ENCODE results near the gene RBM4. TPM values are rescaled to one million over a fixed set of nuclear protein-coding genes. Genes with fewer than 3 reads are reported as not detected.

RBM4 gene
- total and polyA plus RNA-seq, 4 donors, result 36.9 to 59.2 (median 46.4) TPM

DNA sequence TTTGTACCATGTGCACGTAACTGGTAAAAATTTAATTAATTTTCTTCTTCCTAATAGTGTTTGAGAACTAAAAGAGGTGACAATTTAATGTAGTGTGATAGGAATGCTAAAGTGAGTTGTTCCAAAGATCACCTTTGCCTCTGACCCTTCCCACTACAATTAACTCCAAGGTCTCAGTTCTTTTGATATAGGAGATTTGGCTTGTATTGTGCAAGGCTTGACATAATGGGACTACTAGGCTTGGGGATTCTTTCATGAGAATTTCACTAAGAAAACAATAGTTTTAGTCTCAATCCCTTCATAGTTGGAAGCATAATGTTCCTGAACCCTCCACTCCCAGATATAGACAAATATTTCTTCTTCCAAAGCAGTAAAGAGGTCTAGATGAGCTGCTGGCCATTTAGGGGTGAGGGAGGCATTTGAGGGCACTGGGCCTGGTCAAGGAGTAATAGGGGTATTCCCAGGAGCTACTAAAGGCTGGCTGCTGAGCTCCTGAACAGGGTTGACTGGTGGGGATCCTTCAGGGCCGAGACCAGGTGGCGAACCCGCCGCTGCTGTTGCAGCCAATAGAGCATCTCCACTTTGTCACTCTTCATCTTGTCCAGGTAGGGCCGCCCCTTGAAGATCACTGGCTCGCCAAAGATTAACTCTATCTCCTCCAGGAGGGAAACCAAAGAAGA, 48.4 kb upstream of the RBM4 start:
- H3K9me3 ChIP-seq (ENCODE audit: control insufficient read depth in 4 of 4, low read length in 3 of 4), result no peaks in the 10 kb centered on the region
- H3K4me1 ChIP-seq (ENCODE audit: control insufficient read depth in 4 of 4, insufficient read depth in 4 of 4, low read length in 3 of 4), result peaks cover 13 to 31% (median 24%) of the 10 kb centered on the region in 4 donors
- no peak overlapping the region for H3K4me3 ChIP-seq (ENCODE audit: low read depth in 1 of 3, low read length in 3 of 3)
- TF ChIP-seq SP1 (IDR thresholded peaks at IDR 0.05) (no peak), EGR1 (IDR thresholded peaks at IDR 0.05; ENCODE audit: low read depth in 2 of 2) (no peak), JUND (IDR thresholded peaks at IDR 0.05) (no peak), TAF1 (conservative IDR thresholded peaks at IDR 0.05) (no peak), HNF4A (conservative IDR thresholded peaks at IDR 0.05) (no peak)
- no peaks in the 10 kb centered on the region for H3K36me3 ChIP-seq (ENCODE audit: control insufficient read depth in 4 of 4, insufficient read depth in 3 of 4, low read depth in 1 of 4, low read length in 3 of 4)
- no peaks in the 10 kb centered on the region for H3K27me3 ChIP-seq (ENCODE audit: control insufficient read depth in 4 of 4, insufficient read depth in 4 of 4, low read length in 3 of 4)
- no peak for DNase-seq (ENCODE audit: low spot score)
- no peak overlapping the region for H3K9ac ChIP-seq (ENCODE audit: low read depth in 1 of 2, low read length in 2 of 2)
- 96% methylated on average over 7 of the region's 7 CpGs for WGBS
- H3K27ac ChIP-seq (ENCODE audit: low read depth in 1 of 2, low read length in 2 of 2), result no peak overlapping the region

DNA sequence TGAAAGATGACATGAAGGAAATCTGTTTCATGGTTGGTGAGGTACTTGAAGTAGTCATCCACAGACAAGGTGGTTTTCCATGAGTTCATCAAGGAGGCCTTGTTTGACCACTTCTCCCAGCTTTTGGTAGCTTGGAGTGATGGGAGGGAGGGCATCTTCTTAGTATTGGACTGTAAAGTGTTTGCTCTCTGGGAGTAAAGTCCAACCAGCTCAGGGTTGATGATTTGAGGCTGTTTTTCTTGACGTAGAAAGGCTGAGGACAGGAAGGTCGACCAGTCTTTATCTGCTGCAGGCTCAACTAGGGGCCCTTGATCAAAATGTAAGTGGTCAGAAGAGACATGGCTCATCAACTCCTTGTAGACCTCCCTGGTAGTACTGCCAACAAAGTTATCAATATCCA, 47.3 kb upstream of the RBM4 start:
- peak; percentile 89 to 93 for TF ChIP-seq HNF4A (conservative IDR thresholded peaks at IDR 0.05)
- TF ChIP-seq RAD21 (IDR thresholded peaks at IDR 0.05), result peak in 1 of 2 donors; percentile 13
- TF ChIP-seq RXRA (IDR thresholded peaks at IDR 0.05), result peak in 1 of 2 donors; percentile 48
- TF ChIP-seq GABPA (IDR thresholded peaks at IDR 0.05 in 1 of 2, conservative IDR thresholded peaks at IDR 0.05 in 1 of 2), result no peak
- TF ChIP-seq SP1 (IDR thresholded peaks at IDR 0.05), result peak; percentile 43
- TF ChIP-seq HNF4G (IDR thresholded peaks at IDR 0.05), result peak; percentile 68
- no peak for TF ChIP-seq FOXA2 (IDR thresholded peaks at IDR 0.05)
- TF ChIP-seq, protein P1, sequence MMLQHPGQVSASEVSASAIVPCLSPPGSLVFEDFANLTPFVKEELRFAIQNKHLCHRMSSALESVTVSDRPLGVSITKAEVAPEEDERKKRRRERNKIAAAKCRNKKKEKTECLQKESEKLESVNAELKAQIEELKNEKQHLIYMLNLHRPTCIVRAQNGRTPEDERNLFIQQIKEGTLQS (IDR thresholded peaks at IDR 0.05), result no peak
- peak; percentile 24 for TF ChIP-seq YY1 (IDR thresholded peaks at IDR 0.05)
- no peak for DNase-seq (ENCODE audit: low spot score)
- no peak overlapping the region for H3K9ac ChIP-seq (ENCODE audit: low read depth in 1 of 2, low read length in 2 of 2)
- H3K36me3 ChIP-seq (ENCODE audit: control insufficient read depth in 4 of 4, insufficient read depth in 3 of 4, low read depth in 1 of 4, low read length in 3 of 4), result no peaks in the 10 kb centered on the region
- H3K27ac ChIP-seq (ENCODE audit: low read depth in 1 of 2, low read length in 2 of 2), result no peak overlapping the region
- 25% methylated on average over 2 of the region's 2 CpGs for WGBS
- no peaks in the 10 kb centered on the region for H3K27me3 ChIP-seq (ENCODE audit: control insufficient read depth in 4 of 4, insufficient read depth in 4 of 4, low read length in 3 of 4)
- no peak overlapping the region for H3K4me3 ChIP-seq (ENCODE audit: low read depth in 1 of 3, low read length in 3 of 3)
- H3K4me1 ChIP-seq (ENCODE audit: control insufficient read depth in 4 of 4, insufficient read depth in 4 of 4, low read length in 3 of 4), result peaks cover 13 to 35% (median 27%) of the 10 kb centered on the region in 4 donors
- H3K9me3 ChIP-seq (ENCODE audit: control insufficient read depth in 4 of 4, low read length in 3 of 4), result no peaks in the 10 kb centered on the region

DNA sequence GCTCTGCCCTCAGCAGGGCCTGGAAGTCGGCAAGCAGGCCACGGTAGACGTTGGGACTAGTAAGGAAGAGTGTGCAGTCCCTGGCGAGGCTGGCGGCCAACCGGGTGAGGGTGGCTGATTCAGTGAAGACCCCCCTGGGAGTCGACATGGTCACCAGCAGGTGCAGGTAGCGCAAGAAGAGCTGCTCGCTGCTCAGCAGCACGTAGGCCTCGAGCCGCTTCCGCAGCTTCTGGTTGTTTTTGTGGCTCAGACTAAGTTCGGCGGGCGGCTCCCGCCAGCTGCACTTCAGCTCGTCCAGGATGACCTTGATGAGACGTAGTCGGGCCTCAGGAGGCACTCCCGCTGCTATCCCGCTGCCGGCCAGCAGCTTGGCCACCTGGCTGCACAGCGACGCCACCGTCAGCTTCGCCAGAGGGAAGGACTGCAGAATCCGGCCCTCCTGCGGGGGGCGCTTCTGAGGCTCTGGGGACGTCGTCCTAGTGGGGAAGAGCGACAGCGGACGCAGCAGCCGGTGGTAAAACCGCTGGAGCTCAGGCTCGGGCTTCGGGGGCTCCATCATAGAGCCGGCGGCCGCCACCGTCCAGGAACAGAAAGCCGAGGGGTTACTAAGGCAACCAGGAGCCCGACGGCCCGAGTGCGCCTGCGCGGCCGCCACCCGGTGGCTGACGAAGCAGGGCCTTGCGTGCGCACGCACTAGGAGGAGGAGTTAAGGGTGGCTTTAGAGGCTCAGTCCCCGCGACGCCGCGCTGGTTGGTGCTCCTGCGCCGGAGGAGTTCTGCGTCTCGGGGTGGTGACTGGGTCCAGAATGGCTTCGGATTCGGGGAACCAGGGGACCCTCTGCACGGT, 45.8 kb upstream of the RBM4 start, which contains the start of the genes CCDC87 and CCS:
TSS of gene CCDC87 (minus strand) at position 607 of the 846 bp plus-strand sequence. CDS start at position 559, 48 bp downstream.
TSS of gene CCS (plus strand) at position 729 of the 846 bp plus-strand sequence. CDS start at position 806, 77 bp downstream.
- 19% methylated on average over 68 of the region's 68 CpGs for WGBS

More for the DNA sequence above, 45.8 kb upstream of the RBM4 start, which contains the start of the genes CCDC87 and CCS:
- Histone ChIP-seq H3K4me1 (ENCODE audit: control insufficient read depth in 4 of 4, insufficient read depth in 4 of 4, low read length in 3 of 4) (peaks cover 15 to 40% (median 31%) of the 10 kb centered on the region in 4 donors), H3K36me3 (ENCODE audit: control insufficient read depth in 4 of 4, insufficient read depth in 3 of 4, low read depth in 1 of 4, low read length in 3 of 4) (no peaks in the 10 kb centered on the region), H3K27ac (ENCODE audit: low read depth in 1 of 2, low read length in 2 of 2) (peak within 1 kb of the TSS; percentile 77 to 79), H3K27me3 (ENCODE audit: control insufficient read depth in 4 of 4, insufficient read depth in 4 of 4, low read length in 3 of 4) (no peaks in the 10 kb centered on the region), H3K9ac (ENCODE audit: low read depth in 1 of 2, low read length in 2 of 2) (peak within 1 kb of the TSS; percentile 70 to 73), H3K4me3 (ENCODE audit: low read depth in 1 of 3, low read length in 3 of 3) (peak within 1 kb of the TSS; percentile 56 to 93 (median 91)), H3K9me3 (ENCODE audit: control insufficient read depth in 4 of 4, low read length in 3 of 4) (no peaks in the 10 kb centered on the region)
- TF ChIP-seq, protein P2, sequence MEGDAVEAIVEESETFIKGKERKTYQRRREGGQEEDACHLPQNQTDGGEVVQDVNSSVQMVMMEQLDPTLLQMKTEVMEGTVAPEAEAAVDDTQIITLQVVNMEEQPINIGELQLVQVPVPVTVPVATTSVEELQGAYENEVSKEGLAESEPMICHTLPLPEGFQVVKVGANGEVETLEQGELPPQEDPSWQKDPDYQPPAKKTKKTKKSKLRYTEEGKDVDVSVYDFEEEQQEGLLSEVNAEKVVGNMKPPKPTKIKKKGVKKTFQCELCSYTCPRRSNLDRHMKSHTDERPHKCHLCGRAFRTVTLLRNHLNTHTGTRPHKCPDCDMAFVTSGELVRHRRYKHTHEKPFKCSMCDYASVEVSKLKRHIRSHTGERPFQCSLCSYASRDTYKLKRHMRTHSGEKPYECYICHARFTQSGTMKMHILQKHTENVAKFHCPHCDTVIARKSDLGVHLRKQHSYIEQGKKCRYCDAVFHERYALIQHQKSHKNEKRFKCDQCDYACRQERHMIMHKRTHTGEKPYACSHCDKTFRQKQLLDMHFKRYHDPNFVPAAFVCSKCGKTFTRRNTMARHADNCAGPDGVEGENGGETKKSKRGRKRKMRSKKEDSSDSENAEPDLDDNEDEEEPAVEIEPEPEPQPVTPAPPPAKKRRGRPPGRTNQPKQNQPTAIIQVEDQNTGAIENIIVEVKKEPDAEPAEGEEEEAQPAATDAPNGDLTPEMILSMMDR (IDR thresholded peaks at IDR 0.05; ENCODE audit: low read depth, low read length, missing input control), result peak; percentile 43
- peak; percentile 80 for TF ChIP-seq YY1 (IDR thresholded peaks at IDR 0.05)
- TF ChIP-seq, protein P1 (IDR thresholded peaks at IDR 0.05), result no peak
- no peak for TF ChIP-seq SP1 (IDR thresholded peaks at IDR 0.05)
- no peak for TF ChIP-seq NR2F2 (IDR thresholded peaks at IDR 0.05)
- peak; percentile 45 to 71 for TF ChIP-seq RAD21 (IDR thresholded peaks at IDR 0.05)
- TF ChIP-seq, protein P3, sequence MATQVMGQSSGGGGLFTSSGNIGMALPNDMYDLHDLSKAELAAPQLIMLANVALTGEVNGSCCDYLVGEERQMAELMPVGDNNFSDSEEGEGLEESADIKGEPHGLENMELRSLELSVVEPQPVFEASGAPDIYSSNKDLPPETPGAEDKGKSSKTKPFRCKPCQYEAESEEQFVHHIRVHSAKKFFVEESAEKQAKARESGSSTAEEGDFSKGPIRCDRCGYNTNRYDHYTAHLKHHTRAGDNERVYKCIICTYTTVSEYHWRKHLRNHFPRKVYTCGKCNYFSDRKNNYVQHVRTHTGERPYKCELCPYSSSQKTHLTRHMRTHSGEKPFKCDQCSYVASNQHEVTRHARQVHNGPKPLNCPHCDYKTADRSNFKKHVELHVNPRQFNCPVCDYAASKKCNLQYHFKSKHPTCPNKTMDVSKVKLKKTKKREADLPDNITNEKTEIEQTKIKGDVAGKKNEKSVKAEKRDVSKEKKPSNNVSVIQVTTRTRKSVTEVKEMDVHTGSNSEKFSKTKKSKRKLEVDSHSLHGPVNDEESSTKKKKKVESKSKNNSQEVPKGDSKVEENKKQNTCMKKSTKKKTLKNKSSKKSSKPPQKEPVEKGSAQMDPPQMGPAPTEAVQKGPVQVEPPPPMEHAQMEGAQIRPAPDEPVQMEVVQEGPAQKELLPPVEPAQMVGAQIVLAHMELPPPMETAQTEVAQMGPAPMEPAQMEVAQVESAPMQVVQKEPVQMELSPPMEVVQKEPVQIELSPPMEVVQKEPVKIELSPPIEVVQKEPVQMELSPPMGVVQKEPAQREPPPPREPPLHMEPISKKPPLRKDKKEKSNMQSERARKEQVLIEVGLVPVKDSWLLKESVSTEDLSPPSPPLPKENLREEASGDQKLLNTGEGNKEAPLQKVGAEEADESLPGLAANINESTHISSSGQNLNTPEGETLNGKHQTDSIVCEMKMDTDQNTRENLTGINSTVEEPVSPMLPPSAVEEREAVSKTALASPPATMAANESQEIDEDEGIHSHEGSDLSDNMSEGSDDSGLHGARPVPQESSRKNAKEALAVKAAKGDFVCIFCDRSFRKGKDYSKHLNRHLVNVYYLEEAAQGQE (IDR thresholded peaks at IDR 0.05), result peak; percentile 75
- peak in 1 of 2 donors; percentile 32 for TF ChIP-seq RXRA (IDR thresholded peaks at IDR 0.05)
- peak; percentile 98 for DNase-seq (ENCODE audit: low spot score)

Data from liver (tissue), 9 donors.